ENCODE data around the gene TMEM147. TPM values are rescaled to one million over a fixed set of nuclear protein-coding genes. Genes with fewer than 3 reads are reported as not detected.
A peak's percentile ranks its signal among the peaks of the same experiment; 100 is the strongest.

Gene TMEM147
- total RNA-seq, 6 experiments from 2014 or later: 104 to 130 (median 115) TPM

GRCh38 chr19:35513628-35514281 is 31.7 kb upstream of the TMEM147 start, which contains the start of gene DMKN:
Gene DMKN, minus strand, starts transcription at chr19:35513649. Its CDS starts 174 bp downstream, at chr19:35513475.
- Mint-ChIP-seq H3K4me1 (ENCODE audit: low read depth) (peaks cover 34% of the 10 kb centered on the region), H3K27me3 (ENCODE audit: insufficient read depth) (peaks cover 33% of the 10 kb centered on the region), H3K4me3 (peak within 1 kb of the TSS; percentile 32), H3K27ac (no peak within 1 kb of the TSS), H3K36me3 (ENCODE audit: low read depth) (no peaks in the 10 kb centered on the region), H3K9me3 (no peaks in the 10 kb centered on the region)
- peak; percentile 59 for DNase-seq
- TF ChIP-seq CTCF (IDR thresholded peaks at IDR 0.05): peak; percentile 36; the same call in 1 of the 2 replicates

DNA sequence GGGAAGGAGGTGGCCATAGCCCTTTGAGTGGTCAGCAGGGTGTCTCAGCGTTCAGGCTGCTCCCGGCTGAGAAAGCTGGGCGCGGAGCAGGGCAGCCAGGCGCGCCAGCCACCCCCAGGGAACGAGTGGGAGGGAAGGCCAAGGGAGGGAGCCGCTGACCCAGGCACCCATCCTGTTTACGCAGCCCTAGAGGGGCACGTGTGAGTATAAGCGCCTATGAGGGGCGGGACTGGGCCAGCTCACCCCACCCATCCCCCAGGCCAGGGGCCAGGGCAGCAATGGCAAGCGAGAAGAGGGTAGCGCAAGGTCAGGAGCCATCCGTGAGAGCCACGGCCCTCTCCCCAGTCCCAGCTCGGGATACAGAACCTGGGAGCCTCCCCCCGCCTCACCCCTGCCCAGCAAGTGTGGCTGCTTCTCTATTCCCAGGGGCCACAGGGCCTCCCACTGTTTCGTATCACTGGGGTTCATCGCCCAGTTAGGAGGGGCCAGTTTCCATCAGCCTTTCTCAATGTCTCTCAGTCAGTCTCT is 31.1 kb upstream of the TMEM147 start:
- Mint-ChIP-seq H3K9me3 (no peaks in the 10 kb centered on the region), H3K4me3 (peak overlapping the region; percentile 35), H3K4me1 (ENCODE audit: low read depth) (peaks cover 40% of the 10 kb centered on the region), H3K36me3 (ENCODE audit: low read depth) (no peaks in the 10 kb centered on the region), H3K27me3 (ENCODE audit: insufficient read depth) (peaks cover 27% of the 10 kb centered on the region), H3K27ac (no peak overlapping the region)
- no peak for TF ChIP-seq CTCF (IDR thresholded peaks at IDR 0.05)
- DNase-seq: no peak

DNA sequence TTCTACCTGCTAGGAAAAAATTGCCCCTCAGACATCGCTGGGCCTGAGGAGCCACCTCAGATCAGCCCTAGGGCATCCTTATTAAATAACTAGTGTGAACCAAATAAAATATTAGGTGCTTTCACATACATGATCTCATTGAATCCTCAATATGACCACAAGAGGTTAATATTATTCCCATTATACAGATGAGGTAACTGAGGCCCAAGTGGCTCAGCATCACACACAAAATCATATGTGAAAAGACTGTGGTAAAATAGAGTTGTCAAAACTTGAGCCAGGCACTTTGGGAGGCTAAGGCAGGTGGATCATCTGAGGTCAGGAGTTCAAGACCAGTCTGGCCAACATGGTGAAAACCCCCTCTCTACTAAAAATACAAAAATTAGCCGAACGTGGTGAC is 29.1 kb upstream of the TMEM147 start:
- TF ChIP-seq CTCF (IDR thresholded peaks at IDR 0.05): no peak
- H3K27ac Mint-ChIP-seq: no peak overlapping the region
- peaks cover 10% of the 10 kb centered on the region for H3K27me3 Mint-ChIP-seq (ENCODE audit: insufficient read depth)
- H3K36me3 Mint-ChIP-seq (ENCODE audit: low read depth): no peaks in the 10 kb centered on the region
- peaks cover 45% of the 10 kb centered on the region for H3K4me1 Mint-ChIP-seq (ENCODE audit: low read depth)
- DNase-seq: no peak
- no peaks in the 10 kb centered on the region for H3K9me3 Mint-ChIP-seq
- H3K4me3 Mint-ChIP-seq: no peak overlapping the region

- TF ChIP-seq CTCF (IDR thresholded peaks at IDR 0.05): no peak
- peak overlapping the region; percentile 91 for H3K27ac Mint-ChIP-seq
- H3K36me3 Mint-ChIP-seq (ENCODE audit: low read depth): no peaks in the 10 kb centered on the region
- H3K9me3 Mint-ChIP-seq: no peaks in the 10 kb centered on the region
- H3K4me3 Mint-ChIP-seq: no peak overlapping the region
- H3K27me3 Mint-ChIP-seq (ENCODE audit: insufficient read depth): peaks cover 10% of the 10 kb centered on the region
- DNase-seq: no peak
- peaks cover 45% of the 10 kb centered on the region for H3K4me1 Mint-ChIP-seq (ENCODE audit: low read depth)
Measured at GRCh38 chr19:35517342-35517741, 28.1 kb upstream of the TMEM147 start.

- Mint-ChIP-seq H3K27ac (peak overlapping the region; percentile 91), H3K36me3 (ENCODE audit: low read depth) (no peaks in the 10 kb centered on the region), H3K4me3 (peak overlapping the region; percentile 66), H3K27me3 (ENCODE audit: insufficient read depth) (peaks cover 4% of the 10 kb centered on the region), H3K9me3 (no peaks in the 10 kb centered on the region), H3K4me1 (ENCODE audit: low read depth) (peaks cover 45% of the 10 kb centered on the region)
- TF ChIP-seq CTCF (IDR thresholded peaks at IDR 0.05): no peak
- DNase-seq: peak; percentile 95
Measured at GRCh38 chr19:35518313-35518712, 27.1 kb upstream of the TMEM147 start.

Data from HFFc6 (cell line).